ENCODE measurements around the gene OR6C75.

- no peak for TF ChIP-seq CTCF (conservative IDR thresholded peaks at IDR 0.05; ENCODE audit: low read depth, low read length)
- no peak for TF ChIP-seq EZH2 (IDR thresholded peaks at IDR 0.05; ENCODE audit: borderline replicate concordance, low read depth, low read length, poor library complexity, severe bottlenecking)
Observed at GRCh38 chr12:55336002-55336401, 26.8 kb upstream of the OR6C75 start.

Measured in A673 (cell line).